OCI-LY3 (cell line): ENCODE data around the gene SIGMAR1.

Source experiments
- EZH2phosphoT487 ChIP-seq: fragments of 200-600 bp; shearing (Covaris generic); IDR thresholded peaks from 2 replicates; pipeline ENCODE4 v1.6.1; 2018; ENCODE audit warnings: antibody characterized with exemption, mixed run types, low read depth
- TF ChIP-seq, protein P1 (sequence below): fragments of 200-600, 300-600 bp; sonication (generic); IDR thresholded peaks from 2 replicates; pipeline ENCODE4 v1.5.1; 2014; ENCODE audit warnings: antibody characterized with exemption, low read length, low read depth

- TF ChIP-seq, protein P1, sequence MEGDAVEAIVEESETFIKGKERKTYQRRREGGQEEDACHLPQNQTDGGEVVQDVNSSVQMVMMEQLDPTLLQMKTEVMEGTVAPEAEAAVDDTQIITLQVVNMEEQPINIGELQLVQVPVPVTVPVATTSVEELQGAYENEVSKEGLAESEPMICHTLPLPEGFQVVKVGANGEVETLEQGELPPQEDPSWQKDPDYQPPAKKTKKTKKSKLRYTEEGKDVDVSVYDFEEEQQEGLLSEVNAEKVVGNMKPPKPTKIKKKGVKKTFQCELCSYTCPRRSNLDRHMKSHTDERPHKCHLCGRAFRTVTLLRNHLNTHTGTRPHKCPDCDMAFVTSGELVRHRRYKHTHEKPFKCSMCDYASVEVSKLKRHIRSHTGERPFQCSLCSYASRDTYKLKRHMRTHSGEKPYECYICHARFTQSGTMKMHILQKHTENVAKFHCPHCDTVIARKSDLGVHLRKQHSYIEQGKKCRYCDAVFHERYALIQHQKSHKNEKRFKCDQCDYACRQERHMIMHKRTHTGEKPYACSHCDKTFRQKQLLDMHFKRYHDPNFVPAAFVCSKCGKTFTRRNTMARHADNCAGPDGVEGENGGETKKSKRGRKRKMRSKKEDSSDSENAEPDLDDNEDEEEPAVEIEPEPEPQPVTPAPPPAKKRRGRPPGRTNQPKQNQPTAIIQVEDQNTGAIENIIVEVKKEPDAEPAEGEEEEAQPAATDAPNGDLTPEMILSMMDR, result no peak
- TF ChIP-seq EZH2phosphoT487, result no peak
Measured at GRCh38 chr9:34628656-34629490, 8.7 kb downstream of the SIGMAR1 start, which contains the start of gene ARID3C.
